SK-N-SH treated with all-trans-retinoic acid at 6 μM for 48 hours (cell line): ENCODE results near the gene RGPD8.

Source experiments
- CSDC2 ChIP-seq: fragments of 250-450 bp; sonication (Bioruptor Pico); IDR thresholded peaks from 2 replicates; pipeline ENCODE4 v1.5.0; 2020; ENCODE audit warnings: mild to moderate bottlenecking, moderate library complexity
- RARB ChIP-seq: fragments of 250-450 bp; sonication (Bioruptor Pico); IDR thresholded peaks from 2 replicates; pipeline ENCODE4 v1.8.0; 2021; ENCODE audit warnings: mild to moderate bottlenecking, moderate library complexity
- TOX ChIP-seq: fragments of 250-450 bp; sonication (Bioruptor Pico); IDR thresholded peaks from 2 replicates; pipeline ENCODE4 v1.8.0; 2021; ENCODE audit warnings: mild to moderate bottlenecking, moderate library complexity, borderline replicate concordance
- ZFP30 ChIP-seq: fragments of 450-650 bp; formaldehyde crosslinking; IDR thresholded peaks from 2 replicates; pipeline ENCODE4 v1.5.0; 2022; ENCODE audit warnings: mild to moderate bottlenecking, moderate library complexity
- ZNF565 ChIP-seq: fragments of 450-650 bp; formaldehyde crosslinking; conservative IDR thresholded peaks from 2 replicates; pipeline ENCODE4 v1.5.0; 2020; ENCODE audit warnings: low read depth, mild to moderate bottlenecking, moderate library complexity
- ZNF70 ChIP-seq: fragments of 450-650 bp; formaldehyde crosslinking; IDR thresholded peaks from 2 replicates; pipeline ENCODE4 v1.5.0; 2020; ENCODE audit warnings: mild to moderate bottlenecking, moderate library complexity

- TF ChIP-seq ZFP30 (CRISPR knock-in tag), result no peak
- no peak for TF ChIP-seq CSDC2
- TF ChIP-seq ZNF70 (CRISPR knock-in tag), result no peak
- TF ChIP-seq TOX (CRISPR knock-in tag), result no peak
- TF ChIP-seq ZNF565, result no peak
- TF ChIP-seq RARB, result no peak
Measured at GRCh38 chr2:112459372-112459771, 25.9 kb upstream of the RGPD8 start.
